Stimulated activated CD4-positive, alpha-beta T cell treated with anti-CD3 and anti-CD28 coated beads, Interleukin-15, amount 100 ng/mL, for 24 hours (primary cell): Measurements from ENCODE around the gene USP16.

Experiments
- DNase-seq: peaks from one replicate; pipeline ENCODE4 v3.0.0-alpha.2; 2020

The USP16 gene

GRCh38 chr21:29084372-29084771, 59.9 kb downstream of the USP16 start:
- DNase-seq: no peak

- DNase-seq: no peak
Measured at GRCh38 chr21:29085106-29085752, 60.8 kb downstream of the USP16 start.

GRCh38 chr21:29091033-29091432, 66.6 kb downstream of the USP16 start:
- DNase-seq: no peak

- no peak for DNase-seq
Measured at GRCh38 chr21:29092102-29092959, 67.9 kb downstream of the USP16 start.

- no peak for DNase-seq
Measured at GRCh38 chr21:29096218-29097015, 71.9 kb downstream of the USP16 start.

- DNase-seq: no peak
Measured at GRCh38 chr21:29098156-29098555, 73.7 kb downstream of the USP16 start.

- DNase-seq: no peak
Measured at GRCh38 chr21:29102791-29103257, 78.4 kb downstream of the USP16 start.
